ENCODE data around the gene CA14.
A peak's percentile ranks its signal among the peaks of the same experiment; 100 is the strongest.
"Not testable (repeated sequence)": the region's sequence is repeated elsewhere in the genome, so short reads cannot be mapped to it uniquely, and the experiment has no call there.

Gene CA14

DNA sequence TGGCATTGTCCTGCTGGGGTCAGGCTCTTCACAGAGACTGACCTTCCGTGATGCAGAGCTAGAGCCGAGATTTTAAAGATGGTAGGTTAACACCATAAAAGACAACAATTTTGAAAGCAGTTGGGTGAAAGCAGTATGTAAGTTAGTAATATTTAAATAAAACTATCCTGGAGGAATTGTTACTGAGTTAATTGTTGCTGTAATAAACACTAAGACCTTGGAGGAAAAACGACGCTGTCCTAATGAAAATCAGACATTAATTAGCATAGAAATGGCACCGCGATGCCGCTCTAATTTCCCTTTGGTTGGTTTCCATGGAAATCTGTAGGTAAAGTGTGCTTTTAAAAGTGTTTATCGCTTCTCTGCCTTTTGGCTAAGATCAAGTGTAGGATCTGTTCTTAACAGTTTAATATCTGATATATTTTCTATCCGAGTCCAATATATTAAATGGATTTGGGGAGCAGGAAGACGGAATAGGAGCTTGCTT is 20.9 kb upstream of the CA14 start:
- DNase-seq = no peak

DNA sequence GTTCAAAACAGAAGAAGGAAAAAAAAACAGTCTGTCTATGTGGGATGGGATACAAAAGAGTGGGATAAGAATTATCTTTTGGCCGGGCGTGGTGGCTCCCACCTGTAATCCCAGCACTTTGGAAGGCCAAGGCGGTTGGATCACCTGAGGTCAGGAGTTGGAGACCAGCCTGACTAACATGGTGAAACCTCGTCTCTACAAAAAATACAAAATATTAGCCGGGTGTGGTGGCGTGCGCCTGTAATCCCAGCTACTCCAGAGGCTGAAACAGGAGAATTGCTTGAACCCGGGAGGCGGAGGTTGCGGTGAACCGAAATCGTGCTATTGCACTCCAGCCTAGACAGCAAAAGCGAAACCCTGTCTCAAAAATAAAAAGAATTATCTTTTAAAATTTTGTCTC is 20.4 kb upstream of the CA14 start:
- DNase-seq = not testable (repeated sequence)

DNA sequence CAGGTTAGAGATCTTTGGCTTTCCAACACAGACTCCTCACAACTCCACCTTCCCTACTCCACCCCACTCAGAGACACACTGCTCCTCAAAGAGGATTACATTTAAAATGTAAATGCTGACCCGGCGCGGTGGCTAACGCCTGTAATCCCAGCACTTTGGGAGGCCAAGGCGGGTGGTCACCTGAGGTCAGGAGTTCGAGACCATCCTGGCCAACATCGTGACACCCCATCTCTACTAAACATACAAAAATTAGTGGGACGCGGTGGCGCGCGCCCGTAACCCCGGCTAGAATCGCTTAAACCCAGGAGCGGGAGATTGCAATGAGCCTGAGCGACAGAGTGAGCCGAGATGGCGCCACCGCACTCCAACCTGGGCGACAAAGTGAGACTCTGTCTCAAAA is 19.8 kb upstream of the CA14 start:
- no peak for DNase-seq

DNA sequence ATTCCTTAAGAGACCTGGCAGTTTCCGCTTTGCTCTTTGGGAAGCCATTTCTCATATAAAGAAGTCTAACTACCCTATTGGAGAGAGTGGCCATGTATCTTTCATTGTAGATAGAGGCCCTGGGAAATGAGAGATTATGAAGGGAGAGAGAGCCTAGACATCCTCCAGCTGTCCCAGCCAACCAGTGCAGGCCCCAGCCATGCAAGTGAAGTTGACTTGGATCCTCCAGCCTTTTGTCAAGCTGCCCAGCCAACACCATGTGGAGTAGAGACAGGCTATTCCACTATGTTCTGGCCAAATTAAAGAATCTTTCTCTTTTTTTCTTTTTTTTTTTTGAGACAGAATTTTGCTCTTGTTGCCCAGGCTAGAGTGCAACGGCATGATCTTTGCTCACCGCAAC is 14.6 kb upstream of the CA14 start:
- DNase-seq = no peak

DNA sequence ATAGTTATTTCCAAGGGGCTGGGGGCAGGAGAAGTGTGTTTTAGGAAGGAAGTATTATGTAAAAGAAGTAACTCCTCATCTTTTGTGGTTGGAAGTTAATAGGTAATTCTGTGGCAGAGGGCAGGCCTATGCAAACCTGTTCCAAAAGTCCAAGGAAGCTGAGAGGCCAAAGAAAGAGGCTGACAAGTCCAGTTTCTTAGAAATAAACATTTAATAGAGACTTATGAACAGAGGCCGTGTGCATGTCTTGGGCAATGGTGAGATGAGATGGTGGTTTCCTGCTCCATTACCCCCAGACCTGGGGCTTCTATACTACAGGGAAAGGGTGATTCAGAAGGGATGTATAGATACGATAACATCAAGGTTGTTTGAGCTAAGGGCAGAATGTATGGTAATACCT is 7.6 kb upstream of the CA14 start:
- DNase-seq = no peak

DNA sequence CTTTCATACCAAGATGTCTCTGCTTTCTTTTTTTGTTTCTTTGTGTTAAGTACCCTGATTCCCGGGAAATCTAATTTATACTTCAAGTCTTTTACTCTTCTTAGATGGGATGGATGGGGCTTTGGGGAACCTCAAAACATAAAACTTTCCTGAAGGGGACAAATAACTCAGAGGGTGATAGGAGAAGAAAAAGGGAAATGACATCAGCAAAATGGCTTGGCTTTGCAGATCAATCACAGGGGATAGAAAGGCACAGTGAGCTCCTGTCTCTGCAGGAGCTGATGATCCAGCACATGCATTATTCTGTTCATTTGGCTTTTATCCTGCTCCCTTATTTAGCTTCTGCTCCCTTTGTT is 1.4 kb upstream of the CA14 start:
- no peak for DNase-seq

DNA sequence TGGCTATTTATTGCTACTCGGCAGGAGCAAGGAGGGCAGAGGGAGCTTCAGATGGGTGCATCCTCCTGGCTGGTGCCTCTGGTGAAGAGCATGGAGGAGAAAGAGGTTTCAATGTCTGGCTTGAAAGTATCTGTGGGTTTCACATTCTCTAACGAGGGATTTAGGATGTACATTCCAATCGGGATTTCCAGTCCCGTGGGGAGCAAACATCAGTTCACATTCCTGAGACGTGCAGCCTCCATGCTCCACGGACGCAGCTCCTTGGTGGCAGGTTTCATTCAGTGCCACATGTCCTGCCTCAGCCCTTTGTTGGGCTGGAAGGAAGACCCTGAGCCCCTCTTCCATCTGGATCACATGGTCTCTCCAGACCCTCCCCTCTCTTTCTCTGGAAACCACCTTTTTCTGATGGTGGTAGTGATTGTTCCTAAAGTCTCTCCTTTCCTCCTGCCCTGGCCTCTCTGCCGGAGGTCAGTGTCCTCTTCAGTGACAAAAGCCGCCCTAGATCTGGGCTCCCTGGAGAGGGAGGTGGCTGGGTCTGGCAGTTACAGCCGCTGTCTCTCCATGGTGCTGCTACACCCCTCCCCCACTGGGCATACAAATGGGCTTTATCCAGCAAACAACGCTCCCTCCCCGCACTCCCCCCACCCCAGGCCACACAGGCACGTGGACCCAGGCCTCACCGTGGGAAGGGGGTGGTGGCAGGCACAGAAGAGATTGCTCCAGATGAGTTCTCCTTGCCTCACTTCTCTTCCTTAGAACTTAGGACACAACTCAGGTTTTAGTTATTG is 826 bp upstream of the CA14 start:
- no peak for DNase-seq

DNA sequence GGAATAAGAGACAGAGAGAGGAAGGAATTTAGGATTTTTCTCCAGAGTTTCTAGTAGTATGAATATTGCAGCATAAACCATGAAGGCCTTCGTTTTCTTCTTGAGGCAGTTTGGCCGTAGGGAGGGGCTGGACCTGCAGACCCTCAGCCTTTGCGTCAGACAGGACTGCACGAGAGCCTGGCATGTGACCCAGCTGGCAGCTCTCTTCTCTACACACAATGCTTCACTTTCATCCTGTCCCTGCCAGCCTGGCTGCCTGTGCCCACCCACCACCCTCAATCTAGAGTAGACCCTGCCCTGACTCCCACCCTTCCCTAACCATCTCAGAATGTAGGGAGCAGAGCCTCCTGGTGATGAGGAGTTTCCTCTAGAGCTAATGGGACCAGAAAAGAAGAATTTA is 1.6 kb downstream of the CA14 start:
- DNase-seq = no peak

DNA sequence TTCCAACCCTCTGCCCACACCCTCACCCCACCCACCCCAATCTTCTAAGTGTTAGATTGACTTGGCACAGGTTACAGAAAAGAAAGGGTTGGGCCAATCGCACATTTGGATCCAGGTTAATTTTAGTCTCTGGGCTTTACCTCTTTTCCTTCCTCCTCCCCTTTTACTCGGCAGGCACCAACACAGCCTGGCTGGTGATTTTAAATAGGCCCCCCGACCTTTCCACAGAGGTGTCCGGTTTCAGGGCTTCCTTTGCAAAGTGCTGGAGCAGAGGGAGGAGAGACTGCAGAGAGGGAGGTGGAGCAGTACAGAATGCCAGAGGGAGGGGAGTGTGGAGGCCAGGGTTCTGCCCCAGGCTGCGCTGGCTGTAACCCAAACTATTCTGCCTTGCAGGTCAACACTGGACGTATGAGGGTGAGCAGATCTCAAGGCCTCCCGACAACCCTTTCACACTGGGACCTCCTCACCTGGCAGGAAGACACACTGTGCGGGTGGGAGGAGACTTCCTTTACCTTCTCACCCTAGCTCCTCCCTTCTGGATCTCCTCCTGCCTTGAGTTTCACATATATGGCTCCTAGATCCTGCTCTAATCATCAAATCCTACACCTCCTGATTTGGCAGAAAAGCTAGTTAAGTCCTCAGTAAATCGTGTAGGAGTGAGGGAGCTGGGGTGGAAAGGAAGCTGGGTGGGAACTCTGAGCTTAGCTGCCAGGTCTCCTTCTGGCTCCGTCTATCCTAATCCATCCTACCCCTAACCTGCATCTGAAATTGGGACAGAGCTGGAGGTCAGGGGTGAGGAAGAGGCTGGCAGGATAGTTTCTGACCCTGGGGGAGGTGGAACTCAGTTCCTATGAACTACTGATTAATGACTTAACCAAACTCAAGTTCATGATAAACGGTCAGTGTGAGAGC is 2.4 kb downstream of the CA14 start:
- no peak for DNase-seq

DNA sequence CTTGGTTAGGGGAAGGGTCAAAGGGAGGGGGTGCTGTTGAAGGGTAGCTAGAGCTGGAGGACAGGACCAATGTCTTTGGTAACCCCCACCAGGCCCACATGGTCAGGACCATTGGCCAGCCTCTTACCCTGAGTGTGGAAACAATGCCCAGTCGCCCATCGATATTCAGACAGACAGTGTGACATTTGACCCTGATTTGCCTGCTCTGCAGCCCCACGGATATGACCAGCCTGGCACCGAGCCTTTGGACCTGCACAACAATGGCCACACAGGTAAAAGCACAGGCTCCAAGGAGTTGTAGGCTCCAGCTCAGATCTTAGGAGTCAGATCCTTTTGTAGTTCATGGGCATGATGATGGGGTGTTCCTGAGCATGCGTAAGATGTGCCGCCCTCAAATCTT is 3.8 kb downstream of the CA14 start:
- no peak for DNase-seq

DNA sequence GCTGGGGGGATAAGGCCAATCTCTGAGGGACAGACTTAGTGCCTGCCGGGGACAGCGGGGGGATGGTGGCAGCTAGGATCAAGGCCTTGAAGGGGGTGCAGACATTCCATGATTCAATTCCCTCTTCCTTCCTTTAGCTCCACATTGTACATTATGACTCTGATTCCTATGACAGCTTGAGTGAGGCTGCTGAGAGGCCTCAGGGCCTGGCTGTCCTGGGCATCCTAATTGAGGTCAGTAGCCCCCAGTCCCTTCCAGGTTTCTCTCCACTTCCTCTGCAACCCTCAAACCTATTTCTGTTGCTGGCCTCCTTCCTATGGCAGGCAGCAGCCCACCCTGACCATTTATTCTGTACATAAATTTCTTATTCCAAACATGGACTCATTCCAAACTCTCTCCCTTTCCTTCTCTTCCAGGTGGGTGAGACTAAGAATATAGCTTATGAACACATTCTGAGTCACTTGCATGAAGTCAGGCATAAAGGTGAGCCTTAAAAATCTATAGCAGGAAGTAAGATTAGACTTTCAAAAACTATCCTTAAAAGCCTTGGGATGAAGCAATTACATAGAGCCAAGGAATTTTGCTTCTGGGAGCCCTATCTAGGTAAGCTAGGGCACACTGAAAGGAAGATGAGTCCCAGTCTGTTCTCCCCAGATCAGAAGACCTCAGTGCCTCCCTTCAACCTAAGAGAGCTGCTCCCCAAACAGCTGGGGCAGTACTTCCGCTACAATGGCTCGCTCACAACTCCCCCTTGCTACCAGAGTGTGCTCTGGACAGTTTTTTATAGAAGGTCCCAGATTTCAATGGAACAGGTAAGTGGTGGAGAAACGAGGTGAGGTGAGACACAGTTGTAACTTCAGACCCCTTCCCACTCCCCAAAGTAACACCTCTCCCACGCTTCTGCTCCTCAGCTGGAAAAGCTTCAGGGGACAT is 5.1 kb downstream of the CA14 start:
- no peak for DNase-seq

DNA sequence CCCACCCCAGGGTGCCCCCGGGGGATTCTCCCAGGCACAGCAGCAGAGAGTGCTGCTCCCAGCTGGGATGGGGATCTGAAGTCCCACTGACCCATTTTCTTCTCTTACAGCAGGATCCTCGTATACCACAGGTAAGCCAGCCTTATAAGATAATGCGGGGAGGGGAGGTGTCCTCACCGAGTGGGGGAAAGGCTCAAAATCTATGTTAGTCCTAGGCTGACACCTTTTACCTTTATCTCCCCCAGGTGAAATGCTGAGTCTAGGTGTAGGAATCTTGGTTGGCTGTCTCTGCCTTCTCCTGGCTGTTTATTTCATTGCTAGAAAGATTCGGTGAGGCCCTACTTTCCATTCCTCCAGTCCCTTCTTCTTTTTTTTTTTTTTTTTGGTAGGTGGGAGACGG is 6.0 kb downstream of the CA14 start:
- DNase-seq = no peak

DNA sequence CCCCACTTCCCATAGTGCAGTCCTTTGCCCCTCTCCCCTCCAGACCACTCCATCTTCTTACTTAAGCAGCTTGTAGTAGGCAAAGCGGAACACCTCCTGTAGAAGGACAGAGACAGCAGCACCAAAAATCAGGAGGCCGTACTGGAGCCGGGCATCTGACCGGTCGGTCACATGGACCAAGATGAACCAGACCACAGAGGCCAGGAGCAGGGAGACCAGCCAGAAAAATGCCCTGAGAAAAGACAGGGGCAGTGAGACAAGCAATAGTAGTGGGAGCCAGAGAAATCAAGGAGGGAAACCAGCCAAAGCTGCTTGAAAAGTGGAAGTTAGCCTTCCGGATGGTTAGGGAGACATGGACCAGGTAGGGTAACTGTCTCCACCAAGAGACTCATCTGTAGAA is 10.3 kb downstream of the CA14 start:
- no peak for DNase-seq

DNA sequence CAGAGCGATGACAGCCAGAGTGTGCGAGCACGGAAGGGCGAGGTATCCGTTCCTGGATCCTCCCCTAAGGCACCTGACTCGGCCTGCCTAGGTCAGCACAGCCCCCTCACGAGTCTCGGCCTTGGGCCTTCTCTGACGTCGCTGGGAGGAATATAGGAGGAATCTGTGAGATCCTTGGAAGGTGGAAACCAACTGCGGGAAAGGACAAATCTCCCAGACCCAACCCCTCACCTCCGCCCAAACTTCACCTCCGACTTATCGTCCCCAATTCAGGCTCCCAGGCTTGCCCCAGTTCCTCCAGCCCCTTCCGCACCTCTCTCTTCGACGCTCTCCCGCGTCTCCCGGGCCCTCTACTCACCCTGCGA is 10.7 kb downstream of the CA14 start:
- no peak for DNase-seq

DNA sequence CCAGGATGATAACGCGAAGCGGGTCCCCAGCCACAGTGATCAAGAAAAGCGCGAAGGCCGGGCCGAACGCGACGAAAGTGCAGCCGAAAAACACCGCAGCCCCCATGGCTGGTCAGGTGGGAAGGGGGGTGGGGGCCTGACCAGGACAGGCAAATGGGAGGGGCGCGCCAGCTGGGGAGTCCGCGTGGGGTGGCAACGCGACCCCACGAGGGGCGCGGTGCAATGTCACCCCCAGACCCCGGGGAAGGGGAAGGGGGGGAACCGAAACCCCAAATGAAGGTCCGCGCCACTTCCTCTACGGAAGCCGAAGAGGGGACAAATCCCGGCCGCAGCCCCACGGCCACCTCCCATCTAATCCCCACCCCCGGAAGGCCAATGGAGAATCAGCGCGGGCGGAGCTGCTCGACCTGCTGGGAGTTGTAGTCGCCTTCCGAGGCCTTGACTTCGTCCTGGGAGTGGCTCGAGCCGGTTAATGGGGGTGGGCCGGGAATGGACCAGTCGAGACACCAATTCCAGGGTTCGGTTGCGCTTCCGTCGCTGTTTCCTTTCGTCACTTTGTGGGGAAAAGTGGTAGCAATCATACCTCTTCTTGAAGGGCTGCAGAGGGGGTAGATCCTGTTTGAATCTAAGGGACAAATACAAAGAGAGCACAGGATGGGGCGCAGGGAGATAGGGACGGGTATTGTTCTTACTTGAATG is 11.3 kb downstream of the CA14 start, which contains the start of gene APH1A:
TSS of gene APH1A (minus strand) at position 312 of the 699 bp plus-strand sequence. CDS start at position 106, 206 bp downstream.
- DNase-seq = peak; percentile 96

DNA sequence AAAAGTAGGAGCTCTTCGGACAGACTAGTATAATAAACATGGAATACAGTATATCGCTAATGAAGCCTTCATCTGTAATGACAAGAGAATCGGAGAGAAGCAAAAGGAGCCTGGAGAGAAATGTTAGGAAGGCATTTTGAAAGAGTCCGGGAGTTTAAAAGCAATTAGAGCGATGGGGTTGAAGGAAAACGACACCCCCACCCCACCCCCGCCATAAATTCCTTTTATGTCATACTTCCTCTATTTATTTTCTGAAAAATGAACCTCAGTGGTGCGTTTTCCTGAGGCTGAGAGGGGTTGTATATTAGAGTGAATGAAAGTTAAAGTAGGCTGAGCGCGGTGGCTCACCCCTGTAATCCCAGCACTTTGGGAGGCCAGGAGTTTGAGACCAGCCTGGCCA is 11.9 kb downstream of the CA14 start:
- no peak for DNase-seq

DNA sequence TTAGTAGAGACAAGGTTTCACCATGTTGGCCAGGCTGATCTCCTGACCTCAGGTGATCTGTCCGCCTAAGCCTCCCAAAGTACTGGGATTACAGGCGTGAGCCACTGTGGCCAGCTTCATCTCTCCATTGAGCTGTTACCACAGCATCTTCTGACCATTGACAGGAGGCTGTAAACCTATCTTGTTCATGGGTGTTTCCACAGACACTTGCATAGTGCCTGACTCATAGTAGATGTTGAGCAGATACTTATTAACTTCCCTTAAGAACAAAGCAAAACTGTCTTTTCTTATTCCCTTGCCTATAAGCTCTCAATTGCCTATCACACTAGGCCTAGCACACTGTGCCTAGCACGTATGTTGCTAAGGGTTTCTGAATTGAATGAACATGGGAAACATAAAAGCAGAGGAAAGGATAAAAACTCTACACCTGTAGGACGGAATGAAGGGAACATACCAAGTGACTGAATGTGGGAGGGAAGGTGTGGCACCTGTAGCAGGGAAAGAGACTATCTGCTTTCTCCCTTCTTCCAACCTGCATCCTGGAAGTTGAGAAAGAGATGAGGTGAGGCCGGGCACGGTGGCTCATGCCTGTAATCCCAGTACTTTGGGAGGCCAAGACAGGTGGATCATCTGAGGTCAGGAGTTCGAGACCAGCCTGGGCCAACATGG is 13.9 kb downstream of the CA14 start:
- no peak for DNase-seq

DNA sequence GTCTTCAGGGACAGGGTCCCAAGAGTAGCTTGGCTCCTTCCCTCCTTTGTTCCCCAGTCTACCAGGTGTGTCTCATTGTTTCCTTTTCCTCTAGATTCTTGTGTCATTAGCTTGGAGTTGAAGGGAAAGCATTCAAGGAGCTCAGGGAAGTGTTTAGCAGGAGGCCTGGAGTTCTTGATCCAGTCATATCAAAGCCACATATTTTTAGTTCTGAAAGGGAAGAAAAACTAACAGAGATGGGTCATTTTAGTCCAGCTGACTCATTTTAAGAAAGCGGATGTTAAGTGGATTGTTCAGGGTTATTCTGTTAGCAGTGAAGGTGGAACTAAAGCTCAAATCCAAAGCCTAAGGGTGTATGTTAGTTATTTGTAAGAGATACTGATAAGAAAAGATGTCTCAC is 15.7 kb downstream of the CA14 start:
- no peak for DNase-seq

DNA sequence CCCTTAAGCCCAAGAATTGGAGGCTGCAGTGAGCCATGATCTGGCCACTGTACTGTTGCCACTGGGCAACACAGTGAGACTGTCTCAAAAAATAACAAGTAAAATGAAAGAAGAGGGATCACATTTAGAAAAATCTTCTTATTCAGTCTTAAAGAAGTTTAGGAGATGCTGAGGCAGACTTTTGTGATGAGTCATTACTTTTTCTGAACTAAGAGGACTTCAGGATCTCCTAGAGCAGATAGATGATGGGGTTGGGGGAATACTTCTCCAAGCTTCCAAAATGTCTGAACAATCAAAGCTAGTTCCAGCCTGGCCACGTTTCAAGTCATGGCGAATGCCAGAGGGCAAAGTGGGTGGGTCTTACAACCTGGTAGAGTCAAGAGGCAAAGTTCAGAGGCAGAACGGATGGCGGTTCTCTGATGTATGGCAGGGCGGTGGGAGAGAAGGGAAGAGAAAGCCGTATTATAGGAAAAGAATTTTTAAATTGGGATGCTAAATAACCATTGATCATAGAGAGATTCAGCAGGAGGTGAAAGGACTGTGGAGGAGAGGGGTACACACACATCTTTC is 22.6 kb downstream of the CA14 start:
- DNase-seq = no peak

DNA sequence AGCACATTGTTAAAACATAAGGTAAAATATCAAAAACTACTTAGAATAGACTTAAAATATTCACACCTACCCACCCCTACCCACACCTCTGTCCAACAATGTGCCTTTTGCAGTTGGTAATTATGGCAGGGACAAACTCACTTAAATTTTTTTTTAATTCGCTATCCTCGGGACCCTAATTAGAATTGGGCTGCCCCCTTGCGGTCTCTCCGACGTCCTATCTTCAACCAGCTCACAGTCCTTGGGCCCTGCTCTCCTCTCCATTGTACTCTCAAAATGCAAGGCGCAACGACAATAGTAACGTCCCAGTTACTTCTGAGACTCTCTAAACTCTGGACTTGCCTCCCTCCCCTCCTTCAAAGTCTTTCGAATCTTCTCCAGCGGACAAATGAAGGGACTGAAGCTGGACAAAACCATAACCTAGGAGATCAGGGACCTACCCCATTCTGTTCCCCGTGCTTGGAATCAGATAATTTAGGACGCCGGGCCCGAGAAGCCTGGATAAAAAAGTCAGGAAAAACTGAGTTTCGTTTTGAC is 23.7 kb downstream of the CA14 start:
- no peak for DNase-seq

Data from NCI-H1048 (cell line).